ENCODE data around the gene MYO1G.

Gene MYO1G

GRCh38 chr7:44960011-44960580 lies 18.7 kb downstream of the MYO1G start:
- peaks cover 12% of the 10 kb centered on the region; the same call in 1 of the 2 replicates for H3F3A ChIP-seq (ENCODE audit: low read depth)
- H3K9ac ChIP-seq (ENCODE audit: low read depth, low read length, poor library complexity, severe bottlenecking) = no peak overlapping the region
- H4K20me1 ChIP-seq (ENCODE audit: insufficient read depth, low read length, poor library complexity, severe bottlenecking) = peaks cover 12% of the 10 kb centered on the region
- H3K9me3 ChIP-seq (ENCODE audit: insufficient read depth, low read depth, low read length) = no peaks in the 10 kb centered on the region
- H3K4me3 ChIP-seq (ENCODE audit: low read length, poor library complexity, severe bottlenecking) = no peak overlapping the region
- H3K79me2 ChIP-seq (ENCODE audit: insufficient read depth, low read length) = no peaks in the 10 kb centered on the region
- H3K9me2 ChIP-seq (replicated peaks; ENCODE audit: low read depth, low read length) = no peaks in the 10 kb centered on the region
- TF ChIP-seq, protein P1, sequence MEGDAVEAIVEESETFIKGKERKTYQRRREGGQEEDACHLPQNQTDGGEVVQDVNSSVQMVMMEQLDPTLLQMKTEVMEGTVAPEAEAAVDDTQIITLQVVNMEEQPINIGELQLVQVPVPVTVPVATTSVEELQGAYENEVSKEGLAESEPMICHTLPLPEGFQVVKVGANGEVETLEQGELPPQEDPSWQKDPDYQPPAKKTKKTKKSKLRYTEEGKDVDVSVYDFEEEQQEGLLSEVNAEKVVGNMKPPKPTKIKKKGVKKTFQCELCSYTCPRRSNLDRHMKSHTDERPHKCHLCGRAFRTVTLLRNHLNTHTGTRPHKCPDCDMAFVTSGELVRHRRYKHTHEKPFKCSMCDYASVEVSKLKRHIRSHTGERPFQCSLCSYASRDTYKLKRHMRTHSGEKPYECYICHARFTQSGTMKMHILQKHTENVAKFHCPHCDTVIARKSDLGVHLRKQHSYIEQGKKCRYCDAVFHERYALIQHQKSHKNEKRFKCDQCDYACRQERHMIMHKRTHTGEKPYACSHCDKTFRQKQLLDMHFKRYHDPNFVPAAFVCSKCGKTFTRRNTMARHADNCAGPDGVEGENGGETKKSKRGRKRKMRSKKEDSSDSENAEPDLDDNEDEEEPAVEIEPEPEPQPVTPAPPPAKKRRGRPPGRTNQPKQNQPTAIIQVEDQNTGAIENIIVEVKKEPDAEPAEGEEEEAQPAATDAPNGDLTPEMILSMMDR (conservative IDR thresholded peaks at IDR 0.05; ENCODE audit: low read length) = no peak
- no peak for TF ChIP-seq EZH2phosphoT487 (IDR thresholded peaks at IDR 0.05; ENCODE audit: borderline replicate concordance)
- H3K4me1 ChIP-seq (ENCODE audit: insufficient read depth, low read length, poor library complexity, severe bottlenecking) = peaks cover 4% of the 10 kb centered on the region
- H3K36me3 ChIP-seq (ENCODE audit: insufficient read depth, low read length) = peaks cover 13% of the 10 kb centered on the region; the same call in 1 of the 2 replicates
- no peak overlapping the region for H2AFZ ChIP-seq (ENCODE audit: low read length)
- H3K27me3 ChIP-seq (ENCODE audit: insufficient read depth, low read length, poor library complexity, severe bottlenecking) = no peaks in the 10 kb centered on the region
- H3K4me2 ChIP-seq (ENCODE audit: low read depth, low read length, poor library complexity, severe bottlenecking) = no peak overlapping the region

DNA sequence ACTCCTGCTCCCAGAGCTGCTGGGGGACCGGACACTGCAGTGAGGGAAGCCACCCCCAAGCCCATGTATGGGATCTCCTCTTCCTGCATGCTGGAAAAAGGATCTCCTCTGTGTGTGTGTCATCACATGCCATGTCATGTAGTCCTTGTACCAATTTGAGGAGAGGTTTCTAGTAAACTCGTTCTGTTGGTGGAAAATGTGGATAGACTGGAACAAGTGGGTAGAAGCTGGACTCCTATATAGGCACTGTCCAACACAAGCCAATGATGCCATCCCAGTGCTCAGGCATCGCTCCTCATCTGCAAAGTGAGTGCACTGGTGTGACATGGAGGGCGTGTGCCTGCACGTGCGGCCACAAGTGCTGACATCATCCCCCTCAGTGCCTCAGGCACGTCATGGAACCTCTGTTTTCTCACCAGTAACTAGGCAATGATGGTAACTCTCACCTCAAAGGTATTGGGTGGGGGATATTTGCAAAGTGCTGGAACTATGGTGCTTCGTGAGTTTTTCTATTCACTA lies 19.3 kb downstream of the MYO1G start:
- Histone ChIP-seq H2AFZ (ENCODE audit: low read length) (no peak overlapping the region), H4K20me1 (ENCODE audit: insufficient read depth, low read length, poor library complexity, severe bottlenecking) (peaks cover 6% of the 10 kb centered on the region), H3K4me2 (ENCODE audit: low read depth, low read length, poor library complexity, severe bottlenecking) (no peak overlapping the region)

GRCh38 chr7:44958645-44959344 lies 20.0 kb downstream of the MYO1G start:
- Histone ChIP-seq H2AFZ (ENCODE audit: low read length) (no peak overlapping the region), H3K36me3 (ENCODE audit: insufficient read depth, low read length) (peaks cover 6% of the 10 kb centered on the region; the same call in 1 of the 2 replicates), H3K4me3 (ENCODE audit: low read length, poor library complexity, severe bottlenecking) (no peak overlapping the region), H3F3A (ENCODE audit: low read depth) (peaks cover 12% of the 10 kb centered on the region; the same call in 1 of the 2 replicates), H3K9me3 (ENCODE audit: insufficient read depth, low read depth, low read length) (no peaks in the 10 kb centered on the region), H3K4me2 (ENCODE audit: low read depth, low read length, poor library complexity, severe bottlenecking) (no peak overlapping the region), H3K27me3 (ENCODE audit: insufficient read depth, low read length, poor library complexity, severe bottlenecking) (no peaks in the 10 kb centered on the region), H4K20me1 (ENCODE audit: insufficient read depth, low read length, poor library complexity, severe bottlenecking) (peaks cover 6% of the 10 kb centered on the region), H3K4me1 (ENCODE audit: insufficient read depth, low read length, poor library complexity, severe bottlenecking) (peaks cover 4% of the 10 kb centered on the region), H3K9me2 (replicated peaks; ENCODE audit: low read depth, low read length) (no peaks in the 10 kb centered on the region), H3K79me2 (ENCODE audit: insufficient read depth, low read length) (no peaks in the 10 kb centered on the region), H3K9ac (ENCODE audit: low read depth, low read length, poor library complexity, severe bottlenecking) (no peak overlapping the region)
- no peak for TF ChIP-seq EZH2phosphoT487 (IDR thresholded peaks at IDR 0.05; ENCODE audit: borderline replicate concordance)
- TF ChIP-seq, protein P1 (conservative IDR thresholded peaks at IDR 0.05; ENCODE audit: low read length) = no peak

More for the DNA sequence above, 19.3 kb downstream of the MYO1G start:
- Histone ChIP-seq H3K36me3 (ENCODE audit: insufficient read depth, low read length) (peaks cover 9% of the 10 kb centered on the region; the same call in 1 of the 2 replicates), H3K4me3 (ENCODE audit: low read length, poor library complexity, severe bottlenecking) (no peak overlapping the region), H3K4me1 (ENCODE audit: insufficient read depth, low read length, poor library complexity, severe bottlenecking) (peaks cover 4% of the 10 kb centered on the region), H3K79me2 (ENCODE audit: insufficient read depth, low read length) (no peaks in the 10 kb centered on the region), H3K9me2 (replicated peaks; ENCODE audit: low read depth, low read length) (no peaks in the 10 kb centered on the region), H3K9ac (ENCODE audit: low read depth, low read length, poor library complexity, severe bottlenecking) (no peak overlapping the region), H3F3A (ENCODE audit: low read depth) (peaks cover 12% of the 10 kb centered on the region; the same call in 1 of the 2 replicates), H3K9me3 (ENCODE audit: insufficient read depth, low read depth, low read length) (no peaks in the 10 kb centered on the region), H3K27me3 (ENCODE audit: insufficient read depth, low read length, poor library complexity, severe bottlenecking) (no peaks in the 10 kb centered on the region)
- TF ChIP-seq, protein P1 (conservative IDR thresholded peaks at IDR 0.05; ENCODE audit: low read length) = no peak
- no peak for TF ChIP-seq EZH2phosphoT487 (IDR thresholded peaks at IDR 0.05; ENCODE audit: borderline replicate concordance)

All from Loucy (cell line).